NB4 (cell line): ENCODE data around the gene MPP3.

ENCODE experiments used
- MAX ChIP-seq: IDR thresholded peaks from 2 replicates; pipeline ENCODE4 v1.6.1; 2011; ENCODE audit warnings: low read depth, low read length
- MYC ChIP-seq: IDR thresholded peaks from 2 replicates; pipeline ENCODE4 v1.6.1; 2011; ENCODE audit warnings: low read depth, low read length
- POLR2A ChIP-seq: IDR thresholded peaks from 2 replicates; pipeline ENCODE4 v1.6.1; 2011; ENCODE audit warnings: mild to moderate bottlenecking; ENCODE audit not compliant: insufficient read length; ENCODE audit errors: extremely low read depth
- TF ChIP-seq, protein P1 (sequence below): IDR thresholded peaks from one replicate; pipeline ENCODE4 v1.5.1; 2012; ENCODE audit warnings: low read depth, low read length

- TF ChIP-seq, protein P1, sequence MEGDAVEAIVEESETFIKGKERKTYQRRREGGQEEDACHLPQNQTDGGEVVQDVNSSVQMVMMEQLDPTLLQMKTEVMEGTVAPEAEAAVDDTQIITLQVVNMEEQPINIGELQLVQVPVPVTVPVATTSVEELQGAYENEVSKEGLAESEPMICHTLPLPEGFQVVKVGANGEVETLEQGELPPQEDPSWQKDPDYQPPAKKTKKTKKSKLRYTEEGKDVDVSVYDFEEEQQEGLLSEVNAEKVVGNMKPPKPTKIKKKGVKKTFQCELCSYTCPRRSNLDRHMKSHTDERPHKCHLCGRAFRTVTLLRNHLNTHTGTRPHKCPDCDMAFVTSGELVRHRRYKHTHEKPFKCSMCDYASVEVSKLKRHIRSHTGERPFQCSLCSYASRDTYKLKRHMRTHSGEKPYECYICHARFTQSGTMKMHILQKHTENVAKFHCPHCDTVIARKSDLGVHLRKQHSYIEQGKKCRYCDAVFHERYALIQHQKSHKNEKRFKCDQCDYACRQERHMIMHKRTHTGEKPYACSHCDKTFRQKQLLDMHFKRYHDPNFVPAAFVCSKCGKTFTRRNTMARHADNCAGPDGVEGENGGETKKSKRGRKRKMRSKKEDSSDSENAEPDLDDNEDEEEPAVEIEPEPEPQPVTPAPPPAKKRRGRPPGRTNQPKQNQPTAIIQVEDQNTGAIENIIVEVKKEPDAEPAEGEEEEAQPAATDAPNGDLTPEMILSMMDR: peak; percentile 98
- no peak for TF ChIP-seq POLR2A
- TF ChIP-seq MAX: peak; percentile 48; the same call in 1 of the 2 replicates
- no peak for TF ChIP-seq MYC
Measured at GRCh38 chr17:43760254-43760852, 72.6 kb downstream of the MPP3 start.
